K562 (cell line): ENCODE results near the gene ACTN1. TPM values are rescaled to one million over a fixed set of nuclear protein-coding genes. Genes with fewer than 3 reads are reported as not detected.

Experiments
- ATAC-seq: fragments of 200-7000 bp; cut with Tn5 transposase; 3 replicates; pipeline ENCODE4 v1.9.1; 2020; ENCODE audit warnings: moderate library complexity
- BruUV-seq: library from RNA; stranded (reverse); fragments of 400-500 nt; replicated peaks from 2 replicates; lab custom pipeline; 2021; lab: Mats Ljungman, UMichigan
- CTCF ChIA-PET: fragments of 300-600 bp; formaldehyde crosslinking; extraction: SDS; loops from one replicate; lab custom pipeline; 2021; ENCODE audit warnings: low intra/inter-chr PET ratio; lab: Yijun Ruan, JAX
- POLR2A ChIA-PET: fragments of 300-600, 350-650 bp; sonication (Branson Sonifier 250); formaldehyde crosslinking; extraction: SDS; loops from one replicate; lab custom pipeline; 2021; ENCODE audit warnings: antibody characterized with exemption, inconsistent platforms; lab: Yijun Ruan, JAX
- DNase-seq, 4 experiments: peaks; one replicate each; pipeline versions ENCODE4 v3.0.0 to v3.0.0-alpha.2; 2011 to 2018; ENCODE audit warnings: low spot score in 3 of 4, mixed read lengths in 3 of 4; ENCODE audit errors: extremely low read depth in 1 of 4
- FAIRE-seq: peaks from 2 replicates; lab custom pipeline; 2011; peaks lifted over from hg19 to GRCh38; lab: Jason Lieb, UNC
- H2AFZ ChIP-seq: 2 replicates; pipeline ENCODE4 v1.6.0; 2011; ENCODE audit warnings: low read depth, low read length, control low read depth, inconsistent platforms
- H3K27ac ChIP-seq: fragments of 200-600 bp; 3 replicates; pipeline ENCODE4 v1.8.0; 2011; ENCODE audit warnings: low read depth, mild to moderate bottlenecking, control low read depth, inconsistent platforms, low read length, moderate library complexity, mixed read lengths; ENCODE audit errors: extremely low read depth
- H3K27me3 ChIP-seq, 2 experiments: fragments of 300-600 bp in 1 of 2; 2 replicates in 1 of 2; 3 replicates in 1 of 2; pipeline versions ENCODE4 v1.6.0 to v1.8.0; 2011; ENCODE audit warnings: inconsistent platforms in 2 of 2, low read length in 2 of 2, mild to moderate bottlenecking in 1 of 2, mixed read lengths in 1 of 2, moderate library complexity in 1 of 2; ENCODE audit not compliant: control insufficient read depth in 2 of 2, insufficient read depth in 2 of 2
- H3K36me3 ChIP-seq: fragments of 300-600 bp; 3 replicates; pipeline ENCODE4 v1.8.0; 2011; ENCODE audit warnings: mild to moderate bottlenecking, low read length, inconsistent platforms; ENCODE audit not compliant: control insufficient read depth, insufficient read depth
- H3K4me1 ChIP-seq, 2 experiments: fragments of 200-600 bp in 1 of 2; replicated peaks in 1 of 2; 2 replicates in 1 of 2; 3 replicates in 1 of 2; pipeline versions ENCODE4 v1.5.1 to v1.8.0; 2011; ENCODE audit warnings: inconsistent platforms in 2 of 2, low read length in 2 of 2, mild to moderate bottlenecking in 1 of 2, mixed read lengths in 1 of 2, moderate library complexity in 1 of 2; ENCODE audit not compliant: control insufficient read depth in 2 of 2, insufficient read depth in 2 of 2
- H3K4me2 ChIP-seq: 2 replicates; pipeline ENCODE4 v1.6.1; 2011; ENCODE audit warnings: low read length, control low read depth, inconsistent platforms, mixed read lengths; ENCODE audit not compliant: insufficient read depth
- H3K4me3 ChIP-seq: fragments of 200-600 bp; sonication (generic), shearing (Covaris generic); 2 replicates; pipeline ENCODE4 v1.5.1; 2016; ENCODE audit warnings: control low read depth, inconsistent platforms
- H3K79me2 ChIP-seq: fragments of 200-600 bp; 3 replicates; pipeline ENCODE4 v1.8.0; 2011; ENCODE audit warnings: low read length, inconsistent platforms; ENCODE audit not compliant: control insufficient read depth, insufficient read depth
- H3K9ac ChIP-seq, 2 experiments: 2 replicates each; pipeline versions ENCODE4 v1.6.0 to v1.6.1; 2011; ENCODE audit warnings: low read depth in 2 of 2, low read length in 2 of 2, control low read depth in 1 of 2, inconsistent platforms in 1 of 2, mild to moderate bottlenecking in 1 of 2, mixed read lengths in 1 of 2; ENCODE audit not compliant: insufficient read depth in 1 of 2
- H3K9me1 ChIP-seq: one replicate; pipeline ENCODE4 v1.6.0; 2011; ENCODE audit warnings: inconsistent platforms, mild to moderate bottlenecking, low read length, moderate library complexity; ENCODE audit not compliant: control insufficient read depth, insufficient read depth
- H3K9me3 ChIP-seq: replicated peaks from 2 replicates; pipeline ENCODE4 v1.5.1; 2011; ENCODE audit warnings: low read depth, low read length, inconsistent platforms; ENCODE audit not compliant: control insufficient read depth, insufficient read depth
- H4K20me1 ChIP-seq: replicated peaks from 2 replicates; pipeline ENCODE4 v1.6.1; 2011; ENCODE audit warnings: low read length, inconsistent platforms, mixed read lengths; ENCODE audit not compliant: control insufficient read depth, insufficient read depth
- CTBP1 ChIP-seq: fragments of 450-650 bp; IDR thresholded peaks from 2 replicates; pipeline ENCODE4 v1.6.1; 2016; ENCODE audit warnings: borderline replicate concordance
- ELF4 ChIP-seq: fragments of 450-650 bp; formaldehyde crosslinking; IDR thresholded peaks from 2 replicates; pipeline ENCODE4 v1.4.0; 2022; ENCODE audit warnings: missing genetic modification characterization
- FOXA1 ChIP-seq: fragments of 450-650 bp; IDR thresholded peaks from 2 replicates; pipeline ENCODE4 v1.6.1; 2016; ENCODE audit warnings: mild to moderate bottlenecking, borderline replicate concordance
- HINFP ChIP-seq: fragments of 450-650 bp; conservative IDR thresholded peaks from 2 replicates; pipeline ENCODE4 v1.6.1; 2016; ENCODE audit warnings: missing genetic modification characterization, low read depth, mild to moderate bottlenecking, control low read depth, missing compliant biosample characterization
- MBD1 ChIP-seq: fragments of 250-450 bp; sonication (Bioruptor Pico); IDR thresholded peaks from 2 replicates; pipeline ENCODE4 v1.8.0; 2022; ENCODE audit warnings: inconsistent platforms
- NBN ChIP-seq: fragments of 450-650 bp; IDR thresholded peaks from 2 replicates; pipeline ENCODE4 v1.6.1; 2016; ENCODE audit warnings: low read depth, mild to moderate bottlenecking
- RBBP5 ChIP-seq: fragments of 200-600 bp; sonication (generic); IDR thresholded peaks from 2 replicates; pipeline ENCODE4 v1.6.1; 2012; ENCODE audit warnings: borderline replicate concordance, mild to moderate bottlenecking, low read length, control low read depth, inconsistent platforms; ENCODE audit not compliant: insufficient read depth, poor library complexity, severe bottlenecking
- RBM22 ChIP-seq: fragments of 200-400 bp; formaldehyde crosslinking; IDR thresholded peaks from 2 replicates; pipeline ENCODE4 v1.6.1; 2018; ENCODE audit warnings: low read length, low read depth; ENCODE audit not compliant: poor library complexity, severe bottlenecking
- RHOXF2B ChIP-seq: fragments of 250-450 bp; sonication (Bioruptor Pico); conservative IDR thresholded peaks from 2 replicates; pipeline ENCODE4 v1.5.1; 2021
- SOX6 ChIP-seq: fragments of 450-650 bp; IDR thresholded peaks from 2 replicates; pipeline ENCODE4 v1.6.1; 2014; ENCODE audit warnings: mild to moderate bottlenecking
- ZFP36 ChIP-seq: fragments of 150-350 bp; IDR thresholded peaks from 2 replicates; pipeline ENCODE4 v1.6.1; 2018; ENCODE audit warnings: low read length, low read depth; ENCODE audit not compliant: partially characterized antibody
- ZNF347 ChIP-seq: fragments of 450-650 bp; formaldehyde crosslinking; IDR thresholded peaks from 2 replicates; pipeline ENCODE4 v1.4.0; 2020; ENCODE audit warnings: low read depth, mild to moderate bottlenecking, moderate library complexity
- WGBS: fragments of 100-300 bp; shearing (Covaris generic); methylation state at CpG from one replicate; pipeline ENCODE4 v1.1.6; 2016; ENCODE audit warnings: low coverage, mixed read lengths; ENCODE audit not compliant: insufficient coverage; ENCODE audit errors: missing lambda C conversion rate; 5-methylcytosine and 5-hydroxymethylcytosine counted together
- in situ Hi-C: fragments of 300-500 bp; cut with MboI; formaldehyde crosslinking; loops from 4 replicates; pipeline ENCODE4 v1.15.0; 2018; ENCODE audit warnings: inconsistent platforms, mixed read lengths
- intact Hi-C: fragments of 100-400 bp; cut with micrococcal nuclease; formaldehyde crosslinking; loops from 2 replicates; pipeline ENCODE4 v1.14.2; 2022
- polyA plus RNA-seq, 8 experiments: library from polyadenylated mRNA; depleted of rRNA in 4 of 8; stranded (reverse) in 5 of 8; unstranded in 3 of 8; fragments of >200 nt; fragmentation: Nextera tagmentation in 2 of 8; fragmentation: Illumina TruSeq in 1 of 8; extraction: Ambion mirVana in 2 of 8; extraction: Trizol in 1 of 8; gene quantifications; 2 replicates each; pipeline versions ENCODE4 v1.2.1 to v1.2.3, GENCODE V29; 2011 to 2014; ENCODE audit warnings: inconsistent platforms in 1 of 8, missing spikeins in 1 of 8
- total RNA-seq, 7 experiments: library from RNA; depleted of rRNA in 6 of 7; stranded (reverse); fragments of >200 nt in 6 of 7; fragmentation: Illumina TruSeq in 2 of 7; extraction: Trizol in 2 of 7; gene quantifications; 2 replicates each; pipeline versions ENCODE4 v1.2.1 to v1.2.3, GENCODE V29; 2011 to 2021; ENCODE audit warnings: low replicate concordance in 1 of 7
- TF ChIP-seq, protein P1 (sequence below): fragments of 450-650 bp; formaldehyde crosslinking; IDR thresholded peaks from 2 replicates; pipeline ENCODE4 v1.4.0; 2020; ENCODE audit warnings: mild to moderate bottlenecking, moderate library complexity

The ACTN1 gene
- total and polyA plus RNA-seq, 9 of the 15 experiments (the other 6 are each of a cell fraction or from before 2014, with no cell fraction given): 2.2 to 67.7 (median 34.5) TPM

DNA sequence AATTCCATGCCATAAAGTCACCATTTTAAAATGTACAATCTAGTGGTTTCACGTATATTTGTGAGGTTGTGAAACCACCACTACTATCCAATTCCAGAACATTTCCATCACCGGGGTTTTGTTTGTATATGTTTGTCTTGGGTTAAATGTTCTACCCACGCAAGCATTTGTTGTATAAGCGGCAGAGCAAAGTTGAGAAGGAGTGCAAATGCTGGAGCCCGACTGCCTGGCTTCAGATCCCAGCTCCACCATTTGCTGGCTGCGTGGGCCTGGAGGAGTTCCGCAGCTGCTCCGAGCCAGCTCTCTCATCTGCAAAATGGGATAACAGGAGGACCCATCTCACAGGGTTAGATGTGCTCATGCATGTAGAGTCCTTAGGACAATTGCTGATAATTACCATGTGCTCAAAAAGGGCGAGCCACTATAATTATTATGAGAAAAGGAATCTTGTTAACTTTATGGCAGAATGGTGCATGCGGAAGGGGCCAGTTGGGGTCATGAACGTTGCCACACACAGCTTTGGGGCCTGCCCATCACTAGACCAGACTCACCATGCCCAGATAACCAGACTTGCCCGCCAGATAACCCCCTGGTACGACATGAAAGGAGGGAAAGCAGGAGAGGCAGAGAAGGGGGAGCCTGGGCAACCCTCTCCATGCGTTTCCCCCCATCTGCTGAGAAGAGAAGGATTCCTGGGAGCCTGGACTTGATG, 6.4 kb downstream of the ACTN1 start:
- CTCF ChIA-PET: no interaction called here
- H3K79me2 ChIP-seq: peaks cover 63% of the 10 kb centered on the region
- H3K9me3 ChIP-seq: no peaks in the 10 kb centered on the region
- H3K4me1 ChIP-seq: peaks cover 14 to 16% of the 10 kb centered on the region in 2 experiments; a peak in 4 of 5 replicates
- in situ Hi-C loops: no loop called here
- no peak overlapping the region for H3K4me2 ChIP-seq
- BruUV-seq: no TSS peak
- H3K27me3 ChIP-seq: no peaks in the 10 kb centered on the region
- no peak overlapping the region for H3K27ac ChIP-seq
- 87% methylated on average over 11 of the region's 14 CpGs for WGBS
- H3K36me3 ChIP-seq: peaks cover 34% of the 10 kb centered on the region; the same call in 2 of the 3 replicates
- H3K4me3 ChIP-seq: no peak overlapping the region
- intact Hi-C loops: no loop called here
- POLR2A ChIA-PET: no interaction called here
- H3K9me1 ChIP-seq: no peaks in the 10 kb centered on the region
- peaks cover 27% of the 10 kb centered on the region for H4K20me1 ChIP-seq
- FAIRE-seq: no peak
- TF ChIP-seq ZFP36 (no peak), HINFP (no peak), CTBP1 (no peak), RHOXF2B (no peak), ZNF347 (CRISPR knock-in tag) (no peak), NBN (no peak), RBBP5 (no peak), ELF4 (CRISPR knock-in tag) (no peak), RBM22 (no peak), SOX6 (no peak), MBD1 (CRISPR knock-in tag) (no peak), FOXA1 (no peak)
- TF ChIP-seq, protein P1, sequence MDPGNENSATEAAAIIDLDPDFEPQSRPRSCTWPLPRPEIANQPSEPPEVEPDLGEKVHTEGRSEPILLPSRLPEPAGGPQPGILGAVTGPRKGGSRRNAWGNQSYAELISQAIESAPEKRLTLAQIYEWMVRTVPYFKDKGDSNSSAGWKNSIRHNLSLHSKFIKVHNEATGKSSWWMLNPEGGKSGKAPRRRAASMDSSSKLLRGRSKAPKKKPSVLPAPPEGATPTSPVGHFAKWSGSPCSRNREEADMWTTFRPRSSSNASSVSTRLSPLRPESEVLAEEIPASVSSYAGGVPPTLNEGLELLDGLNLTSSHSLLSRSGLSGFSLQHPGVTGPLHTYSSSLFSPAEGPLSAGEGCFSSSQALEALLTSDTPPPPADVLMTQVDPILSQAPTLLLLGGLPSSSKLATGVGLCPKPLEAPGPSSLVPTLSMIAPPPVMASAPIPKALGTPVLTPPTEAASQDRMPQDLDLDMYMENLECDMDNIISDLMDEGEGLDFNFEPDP (CRISPR knock-in tag): no peak
- peak overlapping the region in 1 of 2 experiments; percentile 35; a peak in 1 of 4 replicates for H3K9ac ChIP-seq
- no peak overlapping the region for H2AFZ ChIP-seq
- no peak for ATAC-seq
- no peak for DNase-seq
